ENCODE measurements around the gene TOP2B. TPM values are rescaled to one million over a fixed set of nuclear protein-coding genes. Genes with fewer than 3 reads are reported as not detected.

The TOP2B gene
- total and polyA plus RNA-seq, 9 of the 15 experiments (the other 6 are each of a cell fraction or from before 2014, with no cell fraction given) = 45.3 to 186 (median 134) TPM

- TF ChIP-seq BCLAF1 (IDR thresholded peaks at IDR 0.05; ENCODE audit: borderline replicate concordance in 1 of 2, control insufficient read depth in 1 of 2, low read depth in 2 of 2, low read length in 1 of 2) = no peak
- TF ChIP-seq RAD51 (IDR thresholded peaks at IDR 0.05; ENCODE audit: borderline replicate concordance, low read depth) = 0 out of 2 replicates have a peak, but pooled peaks have one; percentile 27
- TF ChIP-seq KAT2B (IDR thresholded peaks at IDR 0.05; ENCODE audit: low read depth, low read length) = no peak
- peak; percentile 65; the same call in 1 of the 2 replicates for TF ChIP-seq RNF2 (IDR thresholded peaks at IDR 0.05)
- TF ChIP-seq ZNF23 (CRISPR knock-in tag; IDR thresholded peaks at IDR 0.05) = no peak
- TF ChIP-seq RBM14 (IDR thresholded peaks at IDR 0.05; ENCODE audit: borderline replicate concordance, insufficient read depth, low read depth, low read length) = no peak
- TF ChIP-seq HNRNPUL1 (IDR thresholded peaks at IDR 0.05; ENCODE audit: low read length) = no peak
- no peak for TF ChIP-seq ZNF282 (CRISPR knock-in tag; IDR thresholded peaks at IDR 0.05)
- TF ChIP-seq CEBPG (CRISPR knock-in tag; IDR thresholded peaks at IDR 0.05) = no peak
- no peak for TF ChIP-seq CEBPG (tag; conservative IDR thresholded peaks at IDR 0.05 in 1 of 2, IDR thresholded peaks at IDR 0.05 in 1 of 2)
- no peak for TF ChIP-seq SRSF9 (IDR thresholded peaks at IDR 0.05; ENCODE audit: borderline replicate concordance, low read depth, low read length)
- TF ChIP-seq MYNN (IDR thresholded peaks at IDR 0.05) = no peak
- TF ChIP-seq MYNN (CRISPR knock-in tag; IDR thresholded peaks at IDR 0.05) = no peak
- no peak for TF ChIP-seq ZNF280B (CRISPR knock-in tag; IDR thresholded peaks at IDR 0.05)
- no peak for TF ChIP-seq CCAR2 (IDR thresholded peaks at IDR 0.05; ENCODE audit: low read depth, low read length)
- no peak for TF ChIP-seq ZNF79 (CRISPR knock-in tag; IDR thresholded peaks at IDR 0.05; ENCODE audit: low read depth)
- TF ChIP-seq ZNF165 (CRISPR knock-in tag; IDR thresholded peaks at IDR 0.05; ENCODE audit: borderline replicate concordance) = no peak
- 0 out of 4 replicates have a peak, but pooled peaks of 1 of the 2 experiments have one; percentile 24 for TF ChIP-seq FOXA3 (CRISPR knock-in tag; conservative IDR thresholded peaks at IDR 0.05 in 1 of 2, IDR thresholded peaks at IDR 0.05 in 1 of 2)
- TF ChIP-seq SIRT6 (IDR thresholded peaks at IDR 0.05; ENCODE audit: low read depth, low read length) = no peak
- no peak for TF ChIP-seq MAFG (tag; conservative IDR thresholded peaks at IDR 0.05)
- no peak for TF ChIP-seq FOXM1 (IDR thresholded peaks at IDR 0.05; ENCODE audit: low read depth)
- no peak for TF ChIP-seq FOXM1 (CRISPR knock-in tag; IDR thresholded peaks at IDR 0.05; ENCODE audit: low read depth)
- TF ChIP-seq LEF1 (IDR thresholded peaks at IDR 0.05) = 0 out of 2 replicates have a peak, but pooled peaks have one; percentile 7
Measured at GRCh38 chr3:25665315-25666280, 891 bp upstream of the TOP2B start (continued).
